Keratinocyte (primary cell): ENCODE results near the gene TMEM266. TPM values are rescaled to one million over a fixed set of nuclear protein-coding genes. Genes with fewer than 3 reads are reported as not detected.

ENCODE experiments used
- DNase-seq: peaks from one replicate; pipeline ENCODE4 v3.0.0-alpha.2; 2011; ENCODE audit warnings: low read depth, missing footprints, low spot score
- FAIRE-seq: peaks from 2 replicates; lab custom pipeline; 2011; peaks lifted over from hg19 to GRCh38; lab: Jason Lieb, UNC
- H2AFZ ChIP-seq: 2 replicates; pipeline ENCODE4 v1.6.0; 2012; ENCODE audit warnings: low read length, control low read depth, inconsistent platforms; ENCODE audit not compliant: control insufficient read depth
- H3K27ac ChIP-seq: 2 replicates; pipeline ENCODE4 v1.5.1; 2011; ENCODE audit warnings: low read length; ENCODE audit not compliant: control insufficient read depth, insufficient read depth
- H3K27me3 ChIP-seq: 3 replicates; pipeline ENCODE4 v1.6.0; 2011; ENCODE audit warnings: low read length; ENCODE audit not compliant: control insufficient read depth, insufficient read depth; ENCODE audit errors: extremely low read depth
- H3K36me3 ChIP-seq, 2 experiments: 2 replicates in 1 of 2; 3 replicates in 1 of 2; pipeline ENCODE4 v1.5.1; 2011; ENCODE audit warnings: low read length in 2 of 2, mild to moderate bottlenecking in 1 of 2; ENCODE audit not compliant: control insufficient read depth in 2 of 2, insufficient read depth in 2 of 2; ENCODE audit errors: extremely low read depth in 1 of 2
- H3K4me1 ChIP-seq: 3 replicates; pipeline ENCODE4 v1.5.1; 2011; ENCODE audit warnings: low read length; ENCODE audit not compliant: control insufficient read depth, insufficient read depth; ENCODE audit errors: extremely low read depth
- H3K4me2 ChIP-seq: 3 replicates; pipeline ENCODE4 v1.6.0; 2011; ENCODE audit warnings: low read depth, low read length; ENCODE audit not compliant: control insufficient read depth, insufficient read depth; ENCODE audit errors: extremely low read depth
- H3K4me3 ChIP-seq, 3 experiments: fragments of 200-600 bp in 1 of 3; sonication (generic) in 1 of 3; 2 replicates in 2 of 3; 3 replicates in 1 of 3; pipeline ENCODE4 v1.5.1; 2011 to 2016; ENCODE audit warnings: low read length in 3 of 3, mild to moderate bottlenecking in 3 of 3, control low read depth in 2 of 3, inconsistent platforms in 1 of 3, low read depth in 1 of 3, mixed read lengths in 1 of 3, mixed run types in 1 of 3, moderate library complexity in 1 of 3; ENCODE audit not compliant: control insufficient read depth in 2 of 3, insufficient read depth in 2 of 3; ENCODE audit errors: extremely low read depth in 1 of 3
- H3K79me2 ChIP-seq: 2 replicates; pipeline ENCODE4 v1.6.0; 2012; ENCODE audit warnings: low read length; ENCODE audit not compliant: control insufficient read depth, insufficient read depth
- H3K9ac ChIP-seq: 3 replicates; pipeline ENCODE4 v1.6.0; 2011; ENCODE audit warnings: low read length; ENCODE audit not compliant: control insufficient read depth, insufficient read depth; ENCODE audit errors: extremely low read depth
- H3K9me1 ChIP-seq: 3 replicates; pipeline ENCODE4 v1.6.0; 2011; ENCODE audit warnings: low read length; ENCODE audit not compliant: control insufficient read depth, insufficient read depth; ENCODE audit errors: extremely low read depth
- H3K9me3 ChIP-seq: 2 replicates; pipeline ENCODE4 v1.5.1; 2012; ENCODE audit warnings: low read depth, low read length; ENCODE audit not compliant: control insufficient read depth
- H4K20me1 ChIP-seq: 3 replicates; pipeline ENCODE4 v1.6.0; 2011; ENCODE audit warnings: low read length; ENCODE audit not compliant: control insufficient read depth, insufficient read depth; ENCODE audit errors: extremely low read depth
- EZH2 ChIP-seq: IDR thresholded peaks from one replicate; pipeline ENCODE4 v1.6.1; 2012; ENCODE audit warnings: inconsistent platforms, mild to moderate bottlenecking, low read length, moderate library complexity
- dilution Hi-C: fragments of 300-500 bp; cut with MboI; formaldehyde crosslinking; loops from one replicate; pipeline ENCODE4 v1.7.0; 2020; ENCODE audit warnings: low sequenced_read_pairs; ENCODE audit not compliant: extremely low pct_ligation_motif_present
- polyA plus RNA-seq, 5 experiments: library from polyadenylated mRNA; depleted of rRNA in 3 of 5; stranded (reverse) in 3 of 5; stranded (forward) in 1 of 5; unstranded in 1 of 5; fragments of >200 nt; gene quantifications; 1 replicate in 1 of 5; 2 replicates in 3 of 5; 3 replicates in 1 of 5; pipeline versions ENCODE4 v1.2.1 to v1.2.3, GENCODE V29; 2011 to 2012; ENCODE audit warnings: missing spikeins in 2 of 5, low read depth in 1 of 5, low replicate concordance in 1 of 5
- TF ChIP-seq, protein P1 (sequence below), 3 experiments: IDR thresholded peaks in 1 of 3; conservative IDR thresholded peaks in 1 of 3; optimal IDR thresholded peaks in 1 of 3; 2 replicates in 2 of 3; 3 replicates in 1 of 3; pipeline versions ENCODE3 to v1.5.1; 2011; ENCODE audit warnings: low read length in 3 of 3, mild to moderate bottlenecking in 3 of 3, moderate library complexity in 2 of 3, control low read depth in 1 of 3, inconsistent platforms in 1 of 3; ENCODE audit not compliant: insufficient read depth in 2 of 3; ENCODE audit errors: extremely low read depth in 1 of 3

The TMEM266 gene
- polyA plus RNA-seq, 1 donor (not counting 4 experiments of a cell fraction or from before 2014, with no cell fraction given) = 0.03 TPM

- Histone ChIP-seq H4K20me1 (no peaks in the 10 kb centered on the region), H3K27me3 (no peaks in the 10 kb centered on the region), H3K27ac (no peak overlapping the region), H3K79me2 (no peaks in the 10 kb centered on the region), H2AFZ (no peak overlapping the region), H3K9me1 (no peaks in the 10 kb centered on the region), H3K4me1 (no peaks in the 10 kb centered on the region), H3K4me3 (no peak overlapping the region), H3K9ac (no peak overlapping the region), H3K9me3 (no peaks in the 10 kb centered on the region), H3K4me2 (no peak overlapping the region), H3K36me3 (no peaks in the 10 kb centered on the region)
- FAIRE-seq = no peak
- TF ChIP-seq, protein P1, sequence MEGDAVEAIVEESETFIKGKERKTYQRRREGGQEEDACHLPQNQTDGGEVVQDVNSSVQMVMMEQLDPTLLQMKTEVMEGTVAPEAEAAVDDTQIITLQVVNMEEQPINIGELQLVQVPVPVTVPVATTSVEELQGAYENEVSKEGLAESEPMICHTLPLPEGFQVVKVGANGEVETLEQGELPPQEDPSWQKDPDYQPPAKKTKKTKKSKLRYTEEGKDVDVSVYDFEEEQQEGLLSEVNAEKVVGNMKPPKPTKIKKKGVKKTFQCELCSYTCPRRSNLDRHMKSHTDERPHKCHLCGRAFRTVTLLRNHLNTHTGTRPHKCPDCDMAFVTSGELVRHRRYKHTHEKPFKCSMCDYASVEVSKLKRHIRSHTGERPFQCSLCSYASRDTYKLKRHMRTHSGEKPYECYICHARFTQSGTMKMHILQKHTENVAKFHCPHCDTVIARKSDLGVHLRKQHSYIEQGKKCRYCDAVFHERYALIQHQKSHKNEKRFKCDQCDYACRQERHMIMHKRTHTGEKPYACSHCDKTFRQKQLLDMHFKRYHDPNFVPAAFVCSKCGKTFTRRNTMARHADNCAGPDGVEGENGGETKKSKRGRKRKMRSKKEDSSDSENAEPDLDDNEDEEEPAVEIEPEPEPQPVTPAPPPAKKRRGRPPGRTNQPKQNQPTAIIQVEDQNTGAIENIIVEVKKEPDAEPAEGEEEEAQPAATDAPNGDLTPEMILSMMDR (optimal IDR thresholded peaks at IDR 0.05 in 1 of 3, IDR thresholded peaks at IDR 0.05 in 1 of 3, conservative IDR thresholded peaks at IDR 0.05 in 1 of 3; ENCODE audit: extremely low read depth in 1 of 3, insufficient read depth in 2 of 3, low read length in 3 of 3) = no peak
- dilution Hi-C loops = no loop called here
- no peak for DNase-seq
These were observed 68.1 kb downstream of the TMEM266 start for GRCh38 chr15:76127880-76128279.

DNA sequence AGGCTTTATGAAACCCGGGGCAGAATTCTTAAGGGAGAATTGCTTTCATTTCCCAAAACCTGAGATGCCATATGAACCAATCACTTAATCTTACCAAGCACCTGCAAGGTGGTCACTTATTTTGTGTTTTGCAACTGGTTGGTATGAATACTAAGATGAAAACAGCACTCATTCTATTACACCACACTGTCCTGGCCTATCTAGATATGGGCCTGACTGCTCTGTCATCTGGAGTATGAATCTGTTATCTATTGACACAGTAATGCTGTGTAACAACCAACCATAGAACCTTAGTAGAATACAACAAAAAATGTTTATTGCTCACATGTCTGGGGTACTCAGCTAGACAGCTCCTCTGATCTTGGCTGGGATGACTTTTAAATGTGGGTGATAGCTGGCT lies 74.8 kb downstream of the TMEM266 start:
- dilution Hi-C loops = no loop called here
- Histone ChIP-seq H4K20me1 (no peaks in the 10 kb centered on the region), H3K9ac (no peak overlapping the region), H3K9me1 (no peaks in the 10 kb centered on the region), H2AFZ (no peak overlapping the region), H3K4me3 (no peak overlapping the region), H3K9me3 (no peaks in the 10 kb centered on the region), H3K27me3 (no peaks in the 10 kb centered on the region), H3K4me1 (peaks cover 15% of the 10 kb centered on the region), H3K4me2 (no peak overlapping the region), H3K27ac (no peak overlapping the region), H3K36me3 (no peaks in the 10 kb centered on the region), H3K79me2 (no peaks in the 10 kb centered on the region)
- TF ChIP-seq, protein P1 (optimal IDR thresholded peaks at IDR 0.05 in 1 of 3, IDR thresholded peaks at IDR 0.05 in 1 of 3, conservative IDR thresholded peaks at IDR 0.05 in 1 of 3; ENCODE audit: extremely low read depth in 1 of 3, insufficient read depth in 2 of 3, low read length in 3 of 3) = no peak
- TF ChIP-seq EZH2 = no peak
- no peak for FAIRE-seq
- no peak for DNase-seq
